NCI-H2107 treated with DMSO at 0.1 percent for 48 hours (cell line): ENCODE measurements around the gene TNIK.
A peak's percentile ranks its signal among the peaks of the same experiment; 100 is the strongest.

Experiments
- DNase-seq: peaks from one replicate; lab custom pipeline; 2025; ENCODE audit not compliant: unreplicated experiment; lab: John Stamatoyannopoulos, UW

Gene TNIK

DNA sequence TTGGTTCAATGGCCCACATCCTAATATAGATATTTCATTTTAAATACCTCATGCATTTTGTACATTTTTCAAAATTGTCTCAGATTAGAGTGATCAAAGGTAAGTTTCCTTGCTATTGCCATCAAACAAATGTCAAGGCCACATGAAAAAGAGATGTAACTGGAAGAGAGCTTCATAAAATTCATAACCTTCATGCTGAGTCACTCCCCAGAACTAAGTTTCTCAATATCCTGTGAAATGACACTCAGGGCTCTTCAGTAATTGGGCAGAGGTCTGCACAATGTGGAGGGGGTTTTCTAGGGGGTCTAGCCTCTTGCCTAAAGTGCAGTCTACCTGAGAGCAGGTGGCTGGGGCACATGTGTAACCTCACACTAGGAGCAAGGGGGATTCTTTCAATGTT lies 281.5 kb downstream of the TNIK start:
- no peak for DNase-seq

DNA sequence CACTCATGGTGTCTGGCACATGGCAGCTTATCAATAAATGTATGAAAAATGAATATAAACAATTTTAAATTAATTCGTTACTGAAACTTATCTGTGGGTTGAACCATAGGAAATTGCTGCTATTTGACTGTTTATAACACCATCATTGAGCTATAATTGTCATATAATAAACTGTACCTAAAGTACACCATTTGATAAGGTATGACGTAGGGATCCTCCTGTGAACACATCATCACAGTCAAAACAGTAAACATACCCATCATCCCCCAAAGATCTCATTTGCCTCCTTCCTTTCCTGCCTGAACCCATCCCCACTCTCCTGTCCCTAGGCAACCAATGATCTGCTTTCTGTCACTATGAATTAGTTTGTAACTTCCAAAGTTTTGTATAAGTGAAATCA lies 282.7 kb downstream of the TNIK start:
- no peak for DNase-seq

DNA sequence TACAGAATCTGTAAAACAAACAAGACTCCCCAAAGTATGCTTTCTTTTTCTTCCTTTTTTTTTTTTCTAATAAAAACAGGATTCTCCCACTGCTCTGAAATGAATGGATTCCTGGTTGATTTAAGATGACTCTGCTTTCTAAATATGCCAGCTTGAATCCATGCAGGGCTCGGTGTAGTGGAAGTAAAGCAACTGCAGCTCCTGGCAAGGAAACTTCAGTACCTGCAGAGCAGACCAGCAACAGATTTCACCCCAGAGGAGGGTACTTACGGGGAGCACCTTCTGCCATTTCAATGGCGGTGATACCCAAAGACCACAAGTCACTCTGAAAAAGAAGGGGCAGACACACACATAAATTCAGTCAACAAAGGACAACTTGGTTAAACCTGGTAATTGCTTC lies 283.1 kb downstream of the TNIK start:
- no peak for DNase-seq

DNA sequence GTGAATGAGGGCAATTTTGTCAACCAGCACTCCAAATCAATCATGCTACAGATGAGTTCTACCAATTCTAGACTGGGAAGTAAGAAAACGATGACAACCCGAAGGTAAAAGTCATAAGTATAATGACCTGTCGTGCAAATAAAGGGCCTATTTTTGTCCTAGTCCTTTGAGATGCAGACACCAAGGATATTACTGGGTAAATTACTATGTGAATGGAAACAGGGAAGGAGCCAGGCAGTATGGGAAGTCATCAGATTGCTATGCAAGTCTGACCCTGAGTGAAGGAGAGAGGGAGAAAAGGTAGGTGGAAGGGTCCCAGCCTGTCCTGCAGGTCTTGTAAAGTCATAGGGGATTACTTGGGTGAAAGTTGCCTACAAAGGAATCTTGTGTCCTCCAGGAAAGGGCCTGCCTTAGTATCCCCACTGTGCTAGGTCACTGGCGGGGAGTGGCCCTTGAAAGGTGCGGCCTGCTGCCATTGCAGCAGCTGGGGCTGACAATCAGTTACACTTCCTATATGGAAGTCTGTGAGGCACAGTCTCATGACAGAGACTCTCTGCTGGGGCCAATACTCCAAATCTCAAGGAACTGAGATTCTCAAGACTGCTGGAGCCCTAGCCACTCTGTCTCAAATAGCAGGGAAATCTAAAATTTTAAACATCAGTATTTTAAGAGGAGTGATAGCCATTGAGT lies 283.8 kb downstream of the TNIK start:
- DNase-seq, result no peak

DNA sequence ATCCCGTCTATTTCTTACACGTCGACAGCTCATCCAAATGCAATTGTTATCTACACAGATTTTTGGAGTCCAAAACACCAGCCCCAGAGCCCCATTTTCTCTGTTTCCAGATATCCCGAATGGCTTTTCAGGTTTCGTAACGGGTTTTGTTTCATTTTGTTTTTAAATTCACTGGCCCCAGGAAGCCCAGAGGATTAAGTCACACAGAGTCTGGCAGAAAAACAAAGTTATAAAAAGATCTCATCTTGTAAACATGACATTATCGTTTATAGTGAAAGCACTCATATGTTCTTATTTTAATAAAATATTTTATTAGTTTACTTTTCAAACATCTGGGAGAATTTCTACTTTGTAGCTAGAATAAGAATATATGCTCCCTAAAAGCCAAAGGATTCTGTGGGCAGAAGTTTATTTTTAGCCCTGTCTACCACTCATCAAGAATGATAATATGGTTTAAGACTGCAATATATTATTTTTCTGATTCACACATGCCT lies 284.4 kb downstream of the TNIK start:
- DNase-seq, result no peak

DNA sequence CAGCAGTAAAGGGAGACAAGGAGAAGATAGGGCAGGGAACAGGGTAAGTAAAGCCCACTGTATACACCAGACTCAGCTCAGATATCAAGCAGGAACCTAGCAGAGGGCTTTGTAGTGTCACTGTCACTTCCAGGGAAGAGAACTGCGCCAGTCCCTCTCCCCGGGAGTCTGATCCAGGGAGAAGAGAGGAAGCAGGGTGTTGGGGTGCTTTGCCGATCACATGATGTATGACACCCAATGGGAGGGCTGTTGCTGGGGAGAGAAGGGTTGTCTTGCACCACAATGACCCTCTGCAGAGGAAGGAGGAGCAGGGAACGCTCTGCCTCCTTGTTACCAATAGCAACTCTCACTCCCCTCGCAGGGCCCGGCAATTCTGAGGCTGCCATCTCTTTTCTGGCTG lies 286.5 kb downstream of the TNIK start:
- no peak for DNase-seq

DNA sequence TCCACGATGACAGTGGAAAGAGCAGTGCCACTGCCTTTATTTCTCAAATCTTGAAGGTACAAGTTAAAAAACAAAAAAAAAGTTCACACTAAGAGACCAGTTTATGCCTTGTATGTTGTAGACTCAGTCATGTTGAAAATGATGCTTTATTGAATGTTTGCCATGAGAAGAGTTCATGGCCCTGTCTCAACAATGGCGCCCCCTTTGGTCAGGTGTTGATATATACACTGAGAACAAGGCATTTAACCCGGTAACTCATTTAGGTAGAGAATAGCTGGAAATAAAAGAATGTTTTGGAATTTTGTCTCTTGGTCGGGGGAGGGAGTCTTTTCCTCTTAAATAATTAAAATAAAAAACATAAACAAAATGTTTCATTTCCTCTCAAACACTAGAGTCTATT lies 288.1 kb downstream of the TNIK start:
- no peak for DNase-seq

DNA sequence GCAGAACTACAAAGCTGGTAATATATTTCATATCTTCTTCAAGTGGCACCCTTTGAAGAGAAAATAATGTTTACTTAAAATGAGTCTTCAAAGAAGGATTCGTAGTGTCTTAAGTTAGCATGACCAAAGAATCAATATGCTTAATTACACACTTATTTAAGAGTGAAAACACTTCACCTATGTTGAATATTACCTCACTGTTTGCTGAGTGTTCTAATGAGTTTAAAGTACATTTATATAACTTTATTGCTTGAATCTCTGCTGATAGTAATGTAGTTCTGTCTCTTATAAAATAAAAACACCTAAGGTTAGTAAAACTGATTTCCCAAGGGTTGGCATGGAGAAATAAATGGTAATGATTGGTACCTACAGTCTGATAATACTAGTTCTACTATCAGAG lies 290.3 kb downstream of the TNIK start:
- DNase-seq, result no peak

DNA sequence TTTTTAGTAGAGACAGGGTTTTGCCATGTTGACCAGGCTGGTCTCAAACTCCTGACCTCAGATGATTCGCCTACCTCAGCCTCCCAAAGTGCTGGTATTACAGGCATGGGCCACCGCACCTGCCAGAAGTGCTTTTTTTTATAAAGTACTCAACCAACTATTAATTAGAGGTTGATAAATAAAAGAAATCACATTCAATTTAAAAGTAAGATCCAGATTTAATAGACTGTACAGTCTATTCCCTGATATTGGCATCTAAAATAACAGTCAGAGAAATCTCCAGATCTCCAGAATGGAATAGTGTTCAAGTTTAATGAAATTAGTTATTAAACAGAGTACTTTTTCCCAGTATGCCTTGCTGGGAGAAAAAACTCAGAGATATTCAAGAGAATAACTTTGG lies 290.8 kb downstream of the TNIK start:
- DNase-seq, result no peak

DNA sequence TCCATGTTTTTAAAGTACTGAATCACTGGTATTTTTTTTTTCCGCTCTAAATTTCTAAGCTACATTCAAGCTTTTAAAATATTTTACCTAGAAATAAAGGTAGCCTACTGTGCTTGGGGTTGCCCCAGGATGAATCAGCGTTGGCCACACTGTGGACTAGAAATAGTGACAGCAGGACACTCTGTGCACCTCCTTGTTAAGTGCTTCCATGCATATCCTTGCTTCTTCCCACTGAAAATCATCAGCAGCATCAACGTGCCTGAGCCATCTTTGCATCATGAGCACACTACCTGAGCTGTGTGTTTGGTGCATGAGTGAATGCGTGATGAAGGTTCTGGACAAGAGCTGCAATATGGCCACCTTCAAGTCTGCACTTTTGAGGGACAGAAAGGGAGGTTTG lies 291.7 kb downstream of the TNIK start:
- no peak for DNase-seq

DNA sequence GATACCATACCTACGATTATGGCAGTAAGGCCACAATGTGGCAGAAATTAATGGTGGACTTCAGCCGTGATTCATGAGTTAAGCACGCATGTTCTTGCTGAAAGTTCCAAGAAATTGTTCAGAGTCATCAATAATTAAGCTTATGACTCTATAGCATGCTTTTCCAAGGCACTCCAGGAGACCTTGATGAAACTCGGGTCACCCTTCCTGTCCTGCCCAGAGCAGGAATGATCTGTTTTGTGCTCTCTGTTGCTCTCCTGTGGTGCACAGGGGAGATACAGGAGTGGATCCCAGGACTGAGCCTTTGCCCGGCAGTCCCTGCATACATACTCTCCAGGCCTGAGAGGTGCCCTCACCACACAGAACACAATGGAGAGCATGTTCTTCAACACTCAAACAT lies 292.1 kb downstream of the TNIK start:
- DNase-seq, result peak; percentile 50

DNA sequence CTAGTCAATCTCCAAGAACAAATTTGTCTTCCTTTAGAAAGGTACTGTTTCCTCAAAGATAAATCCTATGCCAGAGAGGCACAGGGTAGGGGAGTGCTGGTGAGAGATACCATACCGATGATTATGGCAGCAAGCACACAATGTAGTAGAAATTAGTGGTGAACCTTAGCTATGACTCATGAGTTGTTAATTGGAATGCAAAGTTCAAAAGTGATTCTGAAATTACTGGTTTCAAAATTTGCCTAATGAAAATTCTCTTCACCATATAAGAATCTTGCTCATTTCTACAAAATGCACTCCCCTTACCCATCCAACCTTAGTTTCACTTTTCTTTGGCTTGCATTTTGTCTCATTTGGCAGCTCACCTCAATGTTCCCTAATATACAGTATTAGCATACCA lies 294.2 kb downstream of the TNIK start:
- DNase-seq, result no peak

DNA sequence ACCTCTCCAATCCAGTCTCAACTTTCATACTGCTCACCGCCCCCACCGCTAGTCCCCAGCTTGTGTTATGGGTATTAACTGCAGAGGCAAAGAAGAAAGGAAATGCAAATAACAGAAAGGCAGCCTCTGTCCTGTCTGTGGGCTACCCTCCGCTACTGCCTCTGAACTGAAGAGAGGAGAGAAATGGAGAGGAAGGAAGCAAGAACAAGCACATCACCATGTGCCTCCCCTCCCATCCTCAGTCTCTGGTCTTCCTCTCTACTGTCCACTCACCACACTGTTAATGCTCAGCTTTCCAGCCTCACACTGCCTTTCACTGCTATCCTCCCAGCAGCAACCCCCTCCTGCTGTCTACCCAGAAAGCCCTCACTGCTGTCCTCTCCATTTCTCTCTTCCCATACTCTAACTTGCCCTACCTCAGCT lies 294.7 kb downstream of the TNIK start:
- DNase-seq, result no peak

DNA sequence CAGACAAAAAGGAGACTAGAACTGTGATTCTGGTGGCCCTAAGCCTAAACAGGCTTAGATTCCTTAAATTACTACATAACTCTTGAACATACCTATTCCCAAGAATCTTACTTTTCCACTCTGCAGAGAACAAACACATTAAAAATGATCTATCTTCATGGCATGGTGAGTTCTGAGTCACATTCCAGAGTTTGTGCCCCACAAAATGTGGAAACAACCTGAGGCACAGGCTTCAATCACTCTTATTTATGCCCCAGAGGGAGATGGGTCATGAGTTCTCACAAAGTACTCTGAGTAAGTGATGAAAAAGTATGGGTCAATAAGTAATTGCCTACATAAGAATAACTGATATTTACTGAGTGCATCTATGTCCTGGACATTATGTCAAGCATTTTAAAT lies 296.1 kb downstream of the TNIK start:
- no peak for DNase-seq

DNA sequence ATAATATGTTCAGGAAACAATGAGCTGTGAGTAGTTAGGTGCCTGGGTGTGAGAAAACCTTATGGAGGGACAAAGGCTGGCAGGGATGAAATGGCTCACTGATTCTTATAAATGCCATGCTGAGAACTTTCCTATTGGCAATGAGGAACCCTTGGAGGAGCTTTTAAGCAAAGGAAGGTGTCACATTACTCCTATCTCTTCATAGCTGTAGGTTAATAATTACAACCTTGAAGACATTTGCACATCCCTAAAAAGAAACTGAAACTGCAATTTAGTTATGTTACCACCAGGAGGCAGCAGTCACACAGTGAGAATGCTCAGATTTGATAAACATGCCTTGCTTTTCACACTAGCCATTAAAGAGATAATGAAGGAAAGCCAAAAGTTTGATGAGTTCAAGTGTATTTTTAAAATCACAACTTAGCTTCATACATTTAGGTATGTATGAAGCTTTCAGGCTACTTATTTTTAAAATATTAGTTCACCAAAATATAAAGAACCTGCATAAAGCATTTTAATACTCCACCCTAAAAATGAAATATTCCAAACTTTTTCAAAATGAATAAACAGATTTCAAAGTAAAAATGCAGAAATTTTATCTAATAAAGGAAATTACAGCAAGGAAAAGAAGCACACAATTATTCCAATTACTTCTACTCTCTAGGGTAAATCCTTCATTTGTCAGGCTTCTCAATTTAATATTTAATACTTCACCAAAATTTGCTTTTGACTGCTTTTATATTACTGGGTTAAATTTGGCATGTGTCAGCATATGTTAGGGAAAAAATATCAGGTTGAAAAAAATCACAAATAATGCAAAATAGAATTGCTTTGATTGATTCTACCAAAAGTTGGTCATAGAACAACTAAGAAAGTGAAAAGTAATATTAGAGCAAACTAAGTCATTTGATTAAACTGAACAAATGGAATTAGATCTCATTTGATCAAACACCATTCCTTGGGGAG lies 296.8 kb downstream of the TNIK start:
- no peak for DNase-seq

DNA sequence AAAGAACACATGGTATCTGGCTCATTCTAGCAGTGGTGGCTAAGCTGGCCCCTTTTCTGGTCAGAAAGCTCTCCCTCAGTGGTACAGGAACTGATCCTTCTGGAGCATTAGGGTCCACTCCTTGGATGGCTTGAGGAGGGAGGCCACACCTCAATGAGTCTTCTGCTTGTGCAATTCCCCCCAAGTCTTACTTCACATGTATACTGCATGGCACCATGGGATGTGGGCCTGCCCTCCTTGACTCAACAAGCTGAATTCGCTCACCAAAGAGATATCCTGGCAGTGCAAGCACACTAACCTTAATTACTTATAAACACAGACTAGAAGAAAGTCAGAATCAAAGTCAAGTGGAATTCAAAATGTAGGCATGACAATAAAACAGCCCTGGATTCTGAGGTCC lies 299.9 kb downstream of the TNIK start:
- no peak for DNase-seq

DNA sequence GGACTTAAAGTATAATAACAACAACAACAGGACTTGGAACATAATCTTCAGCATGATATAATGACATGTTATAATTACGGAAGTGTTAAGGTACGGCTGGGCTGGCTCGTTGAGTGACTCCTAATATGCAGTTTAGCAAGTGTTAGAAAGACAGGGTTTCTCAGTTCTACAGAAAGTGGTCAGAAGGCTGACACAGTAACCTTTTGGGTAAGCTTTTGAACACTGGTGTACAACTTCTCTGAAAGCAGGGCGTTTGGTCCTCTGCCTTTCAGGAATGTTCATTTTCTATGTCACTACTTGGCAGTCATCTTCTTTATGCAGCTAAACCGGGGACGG lies 300.4 kb downstream of the TNIK start:
- DNase-seq, result no peak

DNA sequence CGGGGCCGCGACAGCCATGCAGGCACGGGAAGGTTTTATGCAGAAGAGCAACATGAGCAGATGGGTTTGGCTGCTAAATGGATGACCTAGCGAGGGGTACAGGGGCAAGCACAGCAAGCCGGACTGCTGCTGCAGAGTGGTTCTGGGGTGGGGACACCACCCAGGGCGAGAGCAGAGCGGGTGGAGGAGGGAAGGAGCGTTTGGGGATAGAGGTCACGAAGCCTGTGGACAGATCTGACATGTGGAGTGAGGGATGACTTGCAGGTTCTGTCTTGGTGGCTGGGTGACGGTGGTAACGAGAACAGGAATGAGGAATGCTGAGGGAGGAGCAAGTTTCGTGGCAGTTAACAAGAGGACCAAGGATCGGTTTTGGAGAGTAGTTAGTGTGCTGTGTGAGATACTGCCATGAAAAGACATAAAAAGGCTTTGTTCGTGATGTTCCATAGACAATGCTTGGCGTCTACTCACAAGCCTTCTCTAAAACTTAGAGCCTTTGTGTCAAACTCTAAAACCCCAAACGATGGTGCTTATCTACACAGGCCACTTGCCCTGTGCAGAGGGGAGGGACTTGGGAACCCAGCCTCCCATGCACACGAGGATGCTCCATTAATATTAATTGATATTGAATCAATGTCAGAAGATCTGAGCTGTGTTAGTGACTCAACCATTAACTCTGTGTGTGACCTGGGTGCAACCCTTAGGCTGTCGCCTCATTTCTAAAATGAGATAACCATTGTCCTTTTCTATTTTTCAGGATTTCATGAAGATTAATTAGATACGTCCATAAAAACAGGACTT lies 301.0 kb downstream of the TNIK start:
- no peak for DNase-seq

DNA sequence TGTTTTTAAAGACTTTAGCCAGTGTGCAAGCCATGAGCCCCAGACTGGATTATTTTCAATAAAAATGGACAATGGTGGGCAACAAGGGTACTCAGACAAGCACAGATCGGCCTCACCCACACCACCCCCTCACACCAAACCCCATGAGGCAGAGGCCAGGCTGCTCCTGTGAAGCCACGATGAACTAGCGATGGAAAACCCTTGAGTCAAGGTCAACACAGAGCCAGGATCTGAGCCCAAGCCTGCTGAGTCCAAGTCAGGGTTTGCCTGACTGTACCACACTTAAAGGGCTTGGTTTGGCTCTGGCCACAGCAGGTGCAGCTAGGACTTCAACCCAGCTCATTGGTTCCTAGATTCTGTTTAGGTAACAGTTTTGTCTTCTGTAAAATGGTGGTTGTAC lies 302.2 kb downstream of the TNIK start:
- no peak for DNase-seq

DNA sequence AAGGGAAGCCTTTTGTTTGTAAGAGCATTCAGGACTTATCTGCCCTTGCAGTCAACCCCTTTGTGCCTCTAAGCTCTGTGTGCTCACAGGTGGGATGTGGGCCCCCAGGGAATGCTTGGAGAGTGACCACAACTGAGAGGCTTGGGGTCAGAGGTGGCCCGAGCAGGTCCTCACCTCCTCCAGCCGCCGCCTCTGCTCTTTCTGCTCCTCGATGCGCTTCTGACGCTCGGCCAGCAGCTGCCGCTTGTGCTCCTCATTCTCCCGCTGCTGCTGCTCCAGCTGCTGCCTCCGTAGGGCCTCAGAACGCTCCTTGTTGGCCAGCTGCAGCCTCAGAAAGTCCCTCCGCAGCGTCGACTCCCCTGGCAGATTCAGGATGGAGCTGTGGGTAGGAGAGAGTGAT lies 302.9 kb downstream of the TNIK start:
- no peak for DNase-seq

DNA sequence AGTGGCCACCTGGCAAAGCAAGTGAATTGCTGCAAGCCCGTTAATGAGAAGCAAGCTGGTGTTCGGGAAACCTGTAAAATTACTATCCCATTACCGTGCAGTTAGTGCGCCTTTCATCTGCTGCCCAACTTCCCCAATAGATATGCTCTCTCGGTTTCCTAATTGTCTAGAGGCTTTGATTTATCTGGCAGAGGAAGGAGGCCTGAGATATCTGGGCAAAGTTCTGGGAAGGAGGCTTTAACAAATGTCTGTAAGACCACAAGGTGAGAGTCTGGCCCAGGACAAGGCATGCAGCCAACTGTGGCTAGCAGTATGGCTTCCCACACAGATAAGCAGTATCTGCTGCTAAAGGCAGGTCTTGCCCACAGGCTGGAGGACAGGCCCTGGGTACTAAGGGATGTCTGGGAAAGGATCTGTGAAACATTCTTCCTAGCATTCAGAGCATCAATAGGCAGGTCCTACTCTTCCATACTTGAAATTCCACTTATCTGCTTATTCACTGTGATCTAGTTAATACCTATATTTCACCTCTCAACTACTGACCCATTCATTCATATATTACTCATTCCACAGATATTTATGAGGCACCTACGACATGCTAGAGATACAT lies 303.7 kb downstream of the TNIK start:
- no peak for DNase-seq
